Forelimb muscle (tissue), 1 donor: ENCODE data around the gene TDRD7. TPM values are rescaled to one million over a fixed set of nuclear protein-coding genes. Genes with fewer than 3 reads are reported as not detected.

Source experiments
- DNase-seq: peaks from one replicate; pipeline ENCODE4 v3.0.0-alpha.2; 2013; ENCODE audit warnings: low read depth
- polyA plus RNA-seq: library from polyadenylated mRNA; unstranded; fragments of 120-200 nt; gene quantifications from one replicate; pipeline ENCODE4 v1.2.1, GENCODE V29; 2013; ENCODE audit not compliant: insufficient read length

Gene TDRD7
- polyA plus RNA-seq, 1 donor = 4.4 TPM

DNA sequence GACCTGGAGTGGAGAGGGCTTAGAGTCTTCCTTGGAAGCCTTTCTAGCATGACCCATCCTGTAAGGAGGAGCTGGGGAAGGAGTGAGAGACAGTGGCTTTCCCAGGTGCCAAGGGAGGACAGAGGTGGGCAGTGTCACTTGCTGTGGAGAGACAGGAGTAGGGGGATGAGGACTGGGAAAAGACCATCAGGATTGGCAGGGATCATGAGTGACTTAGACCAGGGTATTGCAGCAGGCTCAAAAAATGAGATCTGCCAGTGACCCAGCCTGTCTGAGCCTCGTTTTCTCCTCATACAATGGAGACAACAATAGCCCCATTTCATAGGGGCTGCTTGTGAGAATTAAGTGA is 91.9 kb downstream of the TDRD7 start:
- no peak for DNase-seq

DNA sequence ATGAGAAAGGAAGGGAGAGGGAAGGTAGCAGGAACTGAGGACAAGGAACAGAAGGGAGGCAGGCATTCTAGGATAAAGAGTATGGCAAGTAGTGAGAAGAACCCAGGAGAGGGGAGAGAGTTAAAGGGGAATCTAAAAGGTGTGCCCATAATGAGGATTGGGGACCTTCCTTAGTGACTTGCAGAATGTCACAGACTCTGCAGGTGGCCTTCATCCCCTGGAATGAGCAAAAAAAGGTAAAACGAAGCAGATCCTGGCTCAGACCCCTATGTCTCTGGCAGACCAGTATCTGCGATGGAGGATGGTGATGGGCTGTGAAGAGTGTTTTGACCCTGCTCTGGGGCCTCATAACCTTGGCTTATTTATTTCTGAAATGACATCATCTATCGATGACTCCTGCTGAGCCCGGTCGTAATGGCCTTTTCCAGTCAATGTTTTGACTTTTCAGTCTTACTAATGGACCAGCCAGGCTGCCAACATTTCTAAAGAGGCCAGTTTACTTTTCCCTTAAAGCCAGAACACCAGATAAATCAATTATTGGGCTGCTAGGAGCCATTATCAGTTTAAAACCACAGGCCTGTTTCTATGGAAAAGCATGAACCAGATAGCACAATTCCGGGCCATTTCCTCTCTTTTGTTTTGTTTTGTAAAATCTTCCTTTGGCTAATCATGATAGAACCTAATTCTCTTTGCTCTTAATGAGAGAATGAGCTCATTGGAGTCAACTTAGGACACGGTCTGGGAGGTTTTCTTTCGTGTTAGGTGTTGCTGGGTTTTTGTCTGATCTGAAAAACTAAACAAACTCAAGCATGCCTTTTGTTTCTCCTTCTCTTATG is 92.7 kb downstream of the TDRD7 start:
- DNase-seq = no peak

DNA sequence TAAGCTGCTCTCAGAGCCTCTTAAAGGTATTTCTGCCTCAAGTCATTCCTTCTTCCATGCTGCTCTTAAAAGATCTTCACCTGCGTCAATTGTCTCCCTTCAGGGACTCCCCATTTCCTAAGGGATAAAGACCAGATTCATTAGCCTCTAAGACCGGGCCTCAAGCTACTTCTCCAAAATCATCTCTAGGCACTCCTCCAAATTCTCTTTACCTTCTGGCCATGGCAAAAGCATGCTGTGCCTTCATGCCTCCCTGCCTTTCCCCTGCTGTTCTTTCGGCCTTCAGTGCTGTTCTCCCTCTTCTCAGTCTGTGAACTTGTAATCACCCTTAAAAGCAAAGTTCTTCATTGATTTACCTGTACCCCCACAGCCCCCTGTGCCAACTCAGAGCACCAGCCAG is 93.9 kb downstream of the TDRD7 start:
- DNase-seq = no peak

- DNase-seq = no peak
Measured at GRCh38 chr9:97506306-97506705, 94.4 kb downstream of the TDRD7 start.

DNA sequence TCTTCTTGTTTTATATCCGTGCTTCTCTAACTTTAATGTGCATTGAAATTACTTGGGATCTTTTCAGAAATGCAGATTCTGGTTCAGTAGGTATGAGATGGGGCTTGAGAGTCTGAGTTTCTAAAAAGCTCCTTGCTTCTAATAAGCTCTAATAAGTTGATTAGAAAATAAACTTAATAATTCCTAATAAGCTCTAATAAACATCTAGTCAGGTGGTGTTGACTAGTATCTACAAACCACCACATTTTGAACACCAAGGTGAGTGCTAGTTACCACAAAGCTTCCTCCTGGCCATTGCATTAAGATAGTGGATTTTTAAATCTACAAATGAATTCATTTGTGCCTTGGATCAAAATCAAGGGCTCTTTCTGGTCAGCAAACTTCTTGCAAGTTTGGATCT is 94.9 kb downstream of the TDRD7 start:
- no peak for DNase-seq

- no peak for DNase-seq
Measured at GRCh38 chr9:97507428-97507984, 95.6 kb downstream of the TDRD7 start.

DNA sequence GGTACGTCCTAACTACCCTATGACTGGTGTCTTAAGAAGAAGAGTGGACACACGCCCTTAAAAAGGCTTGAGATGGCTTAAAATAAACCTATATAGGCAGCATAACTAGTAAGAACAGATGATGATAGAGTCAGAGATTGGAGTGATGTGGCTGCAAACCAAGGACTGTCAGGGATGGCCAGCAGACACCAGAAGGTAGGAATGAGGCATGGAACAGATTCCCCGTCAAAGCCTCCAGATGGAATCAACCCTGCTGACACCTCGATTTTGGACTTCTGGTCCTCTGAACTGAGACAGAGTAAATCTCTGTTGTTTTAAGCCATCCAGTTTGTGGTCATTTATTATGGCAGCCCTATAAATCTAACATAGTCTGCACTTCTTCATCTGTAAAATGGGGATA is 97.0 kb downstream of the TDRD7 start:
- no peak for DNase-seq

- DNase-seq = no peak
Measured at GRCh38 chr9:97510797-97511654, 99.1 kb downstream of the TDRD7 start.

GRCh38 chr9:97511655-97512427 is 99.9 kb downstream of the TDRD7 start:
- DNase-seq = no peak

GRCh38 chr9:97512966-97513560 is 101.2 kb downstream of the TDRD7 start:
- no peak for DNase-seq

DNA sequence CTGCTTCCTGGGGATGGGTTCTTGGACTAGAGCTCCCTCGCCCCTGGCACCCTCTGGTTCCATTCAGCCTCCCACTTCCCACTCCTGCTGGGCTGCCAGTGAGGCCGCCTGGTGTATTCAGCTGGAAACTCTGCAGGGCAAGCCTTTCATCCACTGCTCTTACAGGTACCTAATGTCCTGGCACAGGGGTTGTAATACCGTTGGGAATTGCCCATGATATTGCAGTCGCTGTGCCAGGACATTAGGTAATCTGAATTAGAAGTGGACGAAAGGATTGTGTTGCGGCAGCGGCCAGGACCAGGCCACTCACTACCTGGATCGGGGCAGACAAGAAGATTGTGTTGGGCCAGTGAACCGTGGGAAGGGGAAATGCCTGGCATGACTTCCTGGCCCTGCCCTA is 102.6 kb downstream of the TDRD7 start:
- DNase-seq = no peak

GRCh38 chr9:97515662-97516061 is 103.8 kb downstream of the TDRD7 start:
- no peak for DNase-seq

DNA sequence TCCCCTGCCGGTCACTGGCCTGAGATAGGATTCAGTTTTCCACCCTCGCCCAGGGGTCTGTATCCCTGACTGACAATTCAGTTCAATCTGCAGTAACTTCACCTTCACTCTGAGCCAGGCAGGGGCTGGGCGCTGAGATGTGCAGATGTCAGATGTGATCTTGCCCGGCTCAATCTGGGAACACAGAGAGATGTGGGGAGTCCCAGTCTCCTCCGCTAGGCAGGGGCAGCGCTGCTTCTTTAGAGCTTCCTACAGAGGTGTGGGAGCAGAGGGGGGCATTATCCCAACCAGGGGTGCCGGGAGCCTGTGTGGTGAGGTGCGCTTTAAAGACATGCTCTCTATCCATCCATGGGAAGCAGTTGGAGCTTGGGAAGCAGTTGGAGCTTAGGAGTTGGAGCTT is 104.2 kb downstream of the TDRD7 start:
- DNase-seq = no peak

GRCh38 chr9:97517331-97518089 is 105.6 kb downstream of the TDRD7 start:
- DNase-seq = no peak

DNA sequence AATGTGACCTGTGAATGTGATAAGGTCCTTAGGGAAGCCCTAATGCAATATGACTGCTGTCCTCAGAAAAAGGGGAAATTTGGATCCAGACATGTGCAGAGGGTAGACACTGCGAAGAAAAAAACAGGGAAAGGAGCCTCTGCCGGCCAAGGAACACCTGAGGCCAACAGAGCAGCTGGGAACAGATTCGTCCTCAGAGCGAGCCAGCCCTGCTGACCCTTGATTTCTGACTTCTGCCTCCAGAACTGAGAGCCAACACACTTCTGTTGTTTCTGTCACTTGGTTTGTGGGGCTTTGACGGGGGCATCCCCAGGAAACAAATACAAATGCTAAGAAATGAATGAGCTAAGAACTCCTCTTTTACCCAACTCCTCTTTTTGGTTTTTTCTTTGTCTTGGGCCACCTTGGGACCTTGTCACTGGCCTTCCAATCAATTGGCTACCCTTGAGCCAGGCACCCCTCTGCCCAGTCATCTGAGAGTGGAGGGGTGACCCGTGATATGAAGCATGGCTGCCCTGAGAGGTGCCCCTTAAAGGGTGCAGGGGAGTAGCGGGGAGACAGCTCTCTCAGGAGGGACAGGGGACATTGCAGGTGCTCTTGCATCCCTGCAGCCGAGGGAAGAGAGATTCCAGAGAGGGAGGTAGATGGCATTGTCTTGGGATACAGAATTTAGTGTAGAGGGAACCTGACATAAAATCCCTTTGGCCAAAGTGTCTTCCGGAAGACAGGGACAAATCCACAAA is 106.4 kb downstream of the TDRD7 start:
- DNase-seq = no peak

GRCh38 chr9:97518909-97519307 is 107.0 kb downstream of the TDRD7 start:
- no peak for DNase-seq

GRCh38 chr9:97519441-97519970 is 107.6 kb downstream of the TDRD7 start:
- no peak for DNase-seq

- DNase-seq = no peak
Measured at GRCh38 chr9:97521576-97522333, 109.9 kb downstream of the TDRD7 start.

GRCh38 chr9:97524424-97524823 is 112.5 kb downstream of the TDRD7 start:
- DNase-seq = no peak
